A549 (cell line): ENCODE results near the gene HAO2. TPM values are rescaled to one million over a fixed set of nuclear protein-coding genes. Genes with fewer than 3 reads are reported as not detected.

Experiments used
- ATAC-seq, 2 experiments: fragments of 200-7000 bp in 1 of 2; fragments of >200 bp in 1 of 2; cut with Nextera tagmentation in 1 of 2; cut with Tn5 transposase in 1 of 2; 3 replicates each; pipeline versions ENCODE4 v1.8.0 to v1.9.1; 2018 to 2020; ENCODE audit warnings: mild to moderate bottlenecking in 1 of 2, moderate library complexity in 1 of 2
- CTCF ChIA-PET: fragments of 300-600 bp; sonication (Branson Sonifier 250); formaldehyde crosslinking; extraction: SDS; loops from one replicate; lab custom pipeline; 2021; ENCODE audit warnings: antibody characterized with exemption, inconsistent platforms; lab: Yijun Ruan, JAX
- POLR2A ChIA-PET: fragments of 350-600 bp; formaldehyde crosslinking; extraction: SDS; loops from one replicate; lab custom pipeline; 2021; ENCODE audit warnings: antibody characterized with exemption, inconsistent platforms; lab: Yijun Ruan, JAX
- DNase-seq, 2 experiments: peaks; one replicate each; pipeline versions ENCODE4 v3.0.0 to v3.0.0-alpha.2; 2011 to 2016; ENCODE audit warnings: low read depth in 1 of 2, low spot score in 1 of 2
- FAIRE-seq: peaks from 2 replicates; lab custom pipeline; 2011; peaks lifted over from hg19 to GRCh38; lab: Jason Lieb, UNC
- H3K27ac ChIP-seq, 2 experiments: fragments of >200 bp; sonication (Bioruptor Twin); formaldehyde crosslinking; 3 replicates each; pipeline ENCODE4 v1.5.1; 2016 to 2017
- H3K4me1 ChIP-seq: fragments of >200 bp; sonication (Bioruptor Twin); formaldehyde crosslinking; 3 replicates; pipeline ENCODE4 v1.6.1; 2016
- H3K4me2 ChIP-seq: fragments of >200 bp; sonication (Bioruptor Twin); formaldehyde crosslinking; 3 replicates; pipeline ENCODE4 v1.6.1; 2016
- H3K4me3 ChIP-seq: fragments of >200 bp; sonication (Bioruptor Twin); formaldehyde crosslinking; 3 replicates; pipeline ENCODE4 v1.5.1; 2016
- H3K9me3 ChIP-seq: fragments of >200 bp; sonication (Bioruptor Twin); formaldehyde crosslinking; 3 replicates; pipeline ENCODE4 v1.6.1; 2016
- E2F6 ChIP-seq: IDR thresholded peaks from 2 replicates; pipeline ENCODE4 v1.6.1; 2012; ENCODE audit warnings: low read depth, borderline replicate concordance
- EHF ChIP-seq: fragments of 250-450 bp; sonication (Bioruptor Pico); IDR thresholded peaks from 2 replicates; pipeline ENCODE4 v1.5.0; 2020; ENCODE audit warnings: mild to moderate bottlenecking
- ELK1 ChIP-seq: fragments of 150-350 bp; IDR thresholded peaks from 2 replicates; pipeline ENCODE4 v1.6.1; 2014; ENCODE audit warnings: low read depth, mild to moderate bottlenecking, low read length
- EP300 ChIP-seq, 2 experiments: fragments of >200 bp; sonication (Bioruptor Twin); formaldehyde crosslinking; IDR thresholded peaks; 2 replicates in 1 of 2; 3 replicates in 1 of 2; pipeline ENCODE4 v1.6.1; 2016 to 2017
- ESRRA ChIP-seq: fragments of 150-350 bp; IDR thresholded peaks from 2 replicates; pipeline ENCODE4 v1.6.1; 2014; ENCODE audit warnings: mild to moderate bottlenecking, low read length, borderline replicate concordance
- HDAC2 ChIP-seq: fragments of 200-600 bp; sonication (generic); IDR thresholded peaks from 2 replicates; pipeline ENCODE4 v1.6.1; 2016
- HES2 ChIP-seq: fragments of >200 bp; sonication (Bioruptor Twin); formaldehyde crosslinking; IDR thresholded peaks from 2 replicates; pipeline ENCODE4 v1.6.1; 2016
- HEYL ChIP-seq: fragments of 250-450 bp; sonication (Bioruptor Pico); IDR thresholded peaks from 2 replicates; pipeline ENCODE4 v1.8.0; 2021; ENCODE audit warnings: mild to moderate bottlenecking, moderate library complexity
- HOXA7 ChIP-seq: fragments of 250-450 bp; sonication (Bioruptor Pico); IDR thresholded peaks from 2 replicates; pipeline ENCODE4 v1.5.0; 2020; ENCODE audit warnings: mild to moderate bottlenecking, moderate library complexity
- HOXB13 ChIP-seq: fragments of 250-450 bp; sonication (Bioruptor Pico); IDR thresholded peaks from 2 replicates; pipeline ENCODE4 v1.5.0; 2020; ENCODE audit warnings: low read depth, mild to moderate bottlenecking, moderate library complexity
- KDM1A ChIP-seq: fragments of 200-600 bp; sonication (generic); IDR thresholded peaks from 2 replicates; pipeline ENCODE4 v1.6.1; 2016; ENCODE audit warnings: low read depth, mild to moderate bottlenecking
- KDM5A ChIP-seq: fragments of 200-600 bp; sonication (generic); IDR thresholded peaks from 2 replicates; pipeline ENCODE4 v1.6.1; 2016; ENCODE audit warnings: antibody characterized with exemption, mild to moderate bottlenecking
- NPAS2 ChIP-seq: fragments of 250-450 bp; sonication (Bioruptor Pico); IDR thresholded peaks from 2 replicates; pipeline ENCODE4 v1.8.0; 2022; ENCODE audit warnings: mild to moderate bottlenecking, moderate library complexity, borderline replicate concordance
- POLR2AphosphoS2 ChIP-seq: conservative IDR thresholded peaks from 2 replicates; pipeline ENCODE4 v1.6.1; 2012; ENCODE audit warnings: low read length, improper control_type of control experiment, inconsistent platforms
- RAD21 ChIP-seq, 2 experiments: fragments of >200 bp in 1 of 2; sonication (Bioruptor Twin) in 1 of 2; formaldehyde crosslinking in 1 of 2; IDR thresholded peaks in 1 of 2; conservative IDR thresholded peaks in 1 of 2; 2 replicates in 1 of 2; 3 replicates in 1 of 2; pipeline ENCODE4 v1.6.1; 2012 to 2018; ENCODE audit warnings: inconsistent platforms in 1 of 2
- RARB ChIP-seq: fragments of 250-450 bp; sonication (Bioruptor Pico); IDR thresholded peaks from 2 replicates; pipeline ENCODE4 v1.8.0; 2021; ENCODE audit warnings: mild to moderate bottlenecking, moderate library complexity
- REST ChIP-seq: fragments of 200-600 bp; sonication (generic); IDR thresholded peaks from 2 replicates; pipeline ENCODE4 v1.6.1; 2016; ENCODE audit warnings: antibody characterized with exemption, mild to moderate bottlenecking, moderate library complexity
- RFX5 ChIP-seq: fragments of 450-650 bp; IDR thresholded peaks from 2 replicates; pipeline ENCODE4 v1.7.1; 2014; ENCODE audit warnings: antibody characterized with exemption, mild to moderate bottlenecking, moderate library complexity
- polyA plus RNA-seq, 4 experiments: library from polyadenylated mRNA; depleted of rRNA in 3 of 4; stranded (reverse); fragments of >200 nt; fragmentation: RNase III in 1 of 4; extraction: RNeasy Plus Mini Kit Qiagen cat#74134 plus additional on column Dnase treatment in 1 of 4; gene quantifications; 2 replicates in 3 of 4; 3 replicates in 1 of 4; pipeline ENCODE4 v1.2.3, GENCODE V29; 2011 to 2017

HAO2 gene
- polyA plus RNA-seq, 2 of the 4 experiments (the other 2 are of a cell fraction) = 0.05 to 0.10 TPM

GRCh38 chr1:119419109-119419508, 50.5 kb downstream of the HAO2 start (continued):
- TF ChIP-seq ELK1 (no peak), E2F6 (no peak), NPAS2 (CRISPR knock-in tag) (no peak), KDM1A (no peak), HES2 (no peak), KDM5A (no peak), POLR2AphosphoS2 (no peak), HOXB13 (CRISPR knock-in tag) (no peak)
- TF ChIP-seq, all 56 proteins: peak for 0

- Histone ChIP-seq H3K9me3 (no peaks in the 10 kb centered on the region), H3K27ac (no peak overlapping the region), H3K4me1 (no peaks in the 10 kb centered on the region), H3K4me2 (no peak overlapping the region), H3K4me3 (no peak overlapping the region)
- no peak for TF ChIP-seq EP300 (IDR thresholded peaks at IDR 0.05)
- TF ChIP-seq EHF (CRISPR knock-in tag) = no peak
- ChIA-PET CTCF (no interaction called here), POLR2A (no interaction called here)
- no peak for DNase-seq
- no peak for FAIRE-seq
- ATAC-seq = no peak
These were observed 52.1 kb downstream of the HAO2 start for GRCh38 chr1:119420638-119421037.

GRCh38 chr1:119422631-119423030, 54.0 kb downstream of the HAO2 start:
- CTCF ChIA-PET = no interaction called here
- no peak for TF ChIP-seq HOXA7 (CRISPR knock-in tag)
- TF ChIP-seq HES2 = no peak
- no peak for TF ChIP-seq HDAC2
- TF ChIP-seq ESRRA = no peak
- no peak for TF ChIP-seq HOXB13 (CRISPR knock-in tag)
- TF ChIP-seq E2F6 = no peak
- no peak for TF ChIP-seq RAD21 (conservative IDR thresholded peaks at IDR 0.05 in 1 of 2, IDR thresholded peaks at IDR 0.05 in 1 of 2)
- no peak for TF ChIP-seq RARB
- TF ChIP-seq REST = no peak
- TF ChIP-seq POLR2AphosphoS2 = no peak
- no peak for TF ChIP-seq RFX5
- no peak for TF ChIP-seq NPAS2 (CRISPR knock-in tag)
- TF ChIP-seq HEYL = no peak
- POLR2A ChIA-PET = no interaction called here
- no peaks in the 10 kb centered on the region for H3K4me1 ChIP-seq
- no peak overlapping the region for H3K27ac ChIP-seq
- FAIRE-seq = no peak
- no peak for ATAC-seq
- no peaks in the 10 kb centered on the region for H3K9me3 ChIP-seq
- no peak overlapping the region for H3K4me3 ChIP-seq
- no peak overlapping the region for H3K4me2 ChIP-seq
- DNase-seq = no peak
